K562 (cell line): ENCODE data around the gene CUTA. TPM values are rescaled to one million over a fixed set of nuclear protein-coding genes. Genes with fewer than 3 reads are reported as not detected.
A peak's percentile ranks its signal among the peaks of the same experiment; 100 is the strongest.

Experiments used
- BRF1 ChIP-seq: IDR thresholded peaks from 3 replicates; pipeline ENCODE4 v1.6.1; 2011; ENCODE audit warnings: borderline replicate concordance, mild to moderate bottlenecking; ENCODE audit not compliant: insufficient read length; ENCODE audit errors: extremely low read depth
- CTCFL ChIP-seq: IDR thresholded peaks from 2 replicates; pipeline ENCODE4 v1.6.1; 2011; ENCODE audit warnings: borderline replicate concordance, low read depth, mild to moderate bottlenecking, moderate library complexity, low read length; ENCODE audit not compliant: insufficient read depth, poor library complexity, severe bottlenecking
- DNMT1 ChIP-seq: fragments of 450-650 bp; IDR thresholded peaks from 2 replicates; pipeline ENCODE4 v1.6.1; 2016; ENCODE audit warnings: antibody characterized with exemption, mild to moderate bottlenecking
- SP2 ChIP-seq: IDR thresholded peaks from 2 replicates; pipeline ENCODE4 v1.6.1; 2011; ENCODE audit warnings: mild to moderate bottlenecking, low read depth, low read length, moderate library complexity; ENCODE audit not compliant: poor library complexity, severe bottlenecking; ENCODE audit errors: extremely low read depth
- TFAM ChIP-seq: fragments of 250-450 bp; sonication (Bioruptor Pico); conservative IDR thresholded peaks from 2 replicates; pipeline ENCODE4 v1.5.0; 2021; ENCODE audit warnings: mild to moderate bottlenecking, moderate library complexity
- TFE3 ChIP-seq: fragments of 450-650 bp; formaldehyde crosslinking; IDR thresholded peaks from 2 replicates; pipeline ENCODE4 v1.4.0; 2020; ENCODE audit warnings: mild to moderate bottlenecking, mixed read lengths
- USF1 ChIP-seq: sonication (generic); formaldehyde crosslinking; IDR thresholded peaks from 2 replicates; pipeline ENCODE4 v1.9.0; 2022; ENCODE audit warnings: mild to moderate bottlenecking, missing genetic modification reagents
- XRCC4 ChIP-seq: IDR thresholded peaks from one replicate; pipeline ENCODE4 v1.6.1; 2011; ENCODE audit not compliant: insufficient read depth, insufficient read length; ENCODE audit errors: extremely low read depth
- ZBTB8A ChIP-seq: fragments of 450-650 bp; IDR thresholded peaks from 2 replicates; pipeline ENCODE4 v1.6.1; 2018; ENCODE audit warnings: mild to moderate bottlenecking, moderate library complexity; ENCODE audit not compliant: partially characterized antibody
- ZKSCAN1 ChIP-seq: fragments of 150-350 bp; IDR thresholded peaks from 2 replicates; pipeline ENCODE4 v1.6.1; 2016; ENCODE audit warnings: low read depth, low read length
- ZNF57 ChIP-seq: fragments of 450-650 bp; formaldehyde crosslinking; IDR thresholded peaks from 2 replicates; pipeline ENCODE4 v1.4.0; 2020; ENCODE audit warnings: mild to moderate bottlenecking, moderate library complexity
- ZNF609 ChIP-seq: sonication (generic); formaldehyde crosslinking; IDR thresholded peaks from 2 replicates; pipeline ENCODE4 v1.8.1; 2023; ENCODE audit warnings: missing genetic modification reagents, mild to moderate bottlenecking, borderline replicate concordance
- ZNF707 ChIP-seq: fragments of 250-450 bp; sonication (Bioruptor Pico); conservative IDR thresholded peaks from 2 replicates; pipeline ENCODE4 v1.8.0; 2022; ENCODE audit warnings: inconsistent platforms, mild to moderate bottlenecking, moderate library complexity
- polyA plus RNA-seq, 8 experiments: library from polyadenylated mRNA; depleted of rRNA in 4 of 8; stranded (reverse) in 5 of 8; unstranded in 3 of 8; fragments of >200 nt; fragmentation: Nextera tagmentation in 2 of 8; fragmentation: Illumina TruSeq in 1 of 8; extraction: Ambion mirVana in 2 of 8; extraction: Trizol in 1 of 8; gene quantifications; 2 replicates each; pipeline versions ENCODE4 v1.2.1 to v1.2.3, GENCODE V29; 2011 to 2014; ENCODE audit warnings: inconsistent platforms in 1 of 8, missing spikeins in 1 of 8
- total RNA-seq, 7 experiments: library from RNA; depleted of rRNA in 6 of 7; stranded (reverse); fragments of >200 nt in 6 of 7; fragmentation: Illumina TruSeq in 2 of 7; extraction: Trizol in 2 of 7; gene quantifications; 2 replicates each; pipeline versions ENCODE4 v1.2.1 to v1.2.3, GENCODE V29; 2011 to 2021; ENCODE audit warnings: low replicate concordance in 1 of 7

CUTA gene
- total and polyA plus RNA-seq, 9 of the 15 experiments (the other 6 are each of a cell fraction or from before 2014, with no cell fraction given), result 166 to 682 (median 310) TPM

GRCh38 chr6:33417903-33418689, at the start of gene CUTA (continued):
- TF ChIP-seq ZNF609 (CRISPR knock-in tag), result no peak
- peak; percentile 37; the same call in 1 of the 2 replicates for TF ChIP-seq ZKSCAN1
- TF ChIP-seq BRF1, result no peak
- peak; percentile 99 for TF ChIP-seq USF1 (CRISPR knock-in tag)
- TF ChIP-seq ZNF57 (CRISPR knock-in tag), result no peak
- TF ChIP-seq CTCFL, result peak; percentile 75
- TF ChIP-seq XRCC4, result no peak
- TF ChIP-seq DNMT1, result no peak
- peak; percentile 10 for TF ChIP-seq SP2
- no peak for TF ChIP-seq ZBTB8A
- peak; percentile 98 for TF ChIP-seq TFE3
- no peak; the same call in 1 of the 2 replicates for TF ChIP-seq ZNF707
- no peak for TF ChIP-seq TFAM
